ENCODE measurements around the gene EGR2.

The EGR2 gene

DNA sequence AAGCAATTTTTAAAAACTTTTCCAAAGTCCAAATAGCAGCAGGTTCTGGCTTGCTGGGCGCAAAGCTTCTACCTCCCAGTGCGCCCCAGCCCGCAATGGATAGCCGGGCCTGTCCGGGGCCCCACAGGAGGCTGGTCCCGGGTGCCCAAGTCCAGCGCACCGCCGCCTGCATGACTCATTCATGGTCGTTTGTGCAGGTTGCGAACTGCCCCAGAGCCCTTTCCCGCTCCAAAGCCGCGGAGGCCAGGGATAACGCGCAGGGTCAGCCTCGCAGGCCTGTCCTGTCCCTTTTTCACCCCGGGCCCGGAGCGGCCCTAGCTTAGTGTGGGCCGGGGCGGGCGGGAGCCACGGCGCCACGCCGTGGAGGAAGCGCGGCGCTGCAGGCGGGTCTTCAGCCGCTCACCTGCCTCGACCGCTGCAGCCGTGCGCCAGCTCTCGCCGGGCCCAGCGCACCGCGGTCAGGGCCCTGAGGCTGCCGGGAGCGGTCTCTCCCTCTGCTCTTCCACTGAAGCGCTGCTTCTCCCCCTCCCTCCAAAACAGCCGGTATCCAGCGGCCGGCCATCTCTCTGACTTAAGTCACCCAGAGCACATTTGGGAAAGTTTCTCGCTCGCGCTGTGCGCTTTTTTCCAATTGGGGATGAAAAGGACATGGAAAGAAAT, 1.7 kb upstream of the EGR2 start:
- peak; percentile 34 for DNase-seq

DNA sequence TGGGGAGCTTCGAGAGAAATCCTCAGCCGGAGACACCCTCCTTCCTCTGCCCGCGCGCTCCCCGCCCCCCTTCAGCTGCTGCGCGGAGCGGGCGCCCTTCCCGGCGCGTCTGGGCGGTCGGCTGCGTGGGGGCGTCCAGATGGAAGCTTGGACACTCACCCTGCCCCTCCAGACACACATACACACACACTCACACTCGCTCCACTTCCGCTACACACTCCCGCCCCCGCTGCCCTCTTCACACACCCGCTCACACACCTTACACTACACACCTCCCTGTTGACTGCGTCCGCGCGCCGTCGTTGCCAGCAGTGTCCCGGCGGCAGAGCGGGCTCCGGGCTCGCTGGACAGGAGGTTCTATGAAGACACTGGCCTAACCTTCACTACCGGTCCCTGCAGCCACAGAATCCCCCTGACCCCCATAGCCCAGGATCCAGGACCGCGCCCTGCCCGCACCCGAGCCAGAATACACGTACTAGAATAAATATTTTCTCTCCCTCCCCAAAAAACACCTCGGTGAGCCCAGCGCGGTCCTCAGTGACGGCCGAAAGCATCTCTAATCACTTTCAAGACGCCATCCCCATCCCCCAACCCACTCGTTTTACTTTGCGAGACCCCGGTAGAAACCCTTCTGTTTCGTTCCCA, 1.1 kb upstream of the EGR2 start:
- DNase-seq, result no peak

DNA sequence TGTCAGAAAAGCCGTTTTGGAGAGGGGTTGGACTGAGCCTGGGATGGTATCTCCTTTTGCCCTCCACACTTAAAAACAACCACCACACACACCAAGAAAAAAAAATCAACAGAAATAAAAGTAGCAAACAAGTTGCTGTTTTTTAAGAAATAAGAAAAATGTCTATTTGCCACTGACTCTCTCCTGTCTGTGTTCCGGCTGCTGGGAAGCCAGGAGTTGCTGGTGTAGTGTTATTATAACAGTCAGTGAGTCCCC, 163 bp downstream of the EGR2 start:
- no peak for DNase-seq

- no peak for DNase-seq
Observed at GRCh38 chr10:62815381-62816075, 638 bp downstream of the EGR2 start.

GRCh38 chr10:62814756-62815380, 1.3 kb downstream of the EGR2 start:
- no peak for DNase-seq

GRCh38 chr10:62813981-62814380, 2.2 kb downstream of the EGR2 start:
- no peak for DNase-seq

DNA sequence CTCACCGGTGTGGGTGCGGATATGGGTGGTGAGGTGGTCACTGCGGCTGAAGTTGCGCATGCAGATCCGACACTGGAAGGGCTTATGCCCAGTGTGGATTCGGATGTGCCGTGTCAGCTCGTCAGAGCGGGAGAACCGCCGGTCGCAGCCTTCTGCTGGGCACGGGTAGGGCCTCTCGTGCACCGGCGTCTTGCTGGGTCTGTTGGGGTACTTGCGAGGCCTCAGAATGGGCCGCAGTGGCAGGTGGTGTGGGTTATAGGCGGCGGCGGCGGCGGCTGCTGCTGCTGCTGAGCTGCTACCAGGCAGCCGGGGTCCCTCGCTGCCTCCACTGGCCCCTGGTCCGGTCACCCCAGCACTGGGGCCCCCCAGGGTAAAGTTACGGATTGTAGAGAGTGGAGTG, 2.7 kb downstream of the EGR2 start:
- DNase-seq, result no peak

DNA sequence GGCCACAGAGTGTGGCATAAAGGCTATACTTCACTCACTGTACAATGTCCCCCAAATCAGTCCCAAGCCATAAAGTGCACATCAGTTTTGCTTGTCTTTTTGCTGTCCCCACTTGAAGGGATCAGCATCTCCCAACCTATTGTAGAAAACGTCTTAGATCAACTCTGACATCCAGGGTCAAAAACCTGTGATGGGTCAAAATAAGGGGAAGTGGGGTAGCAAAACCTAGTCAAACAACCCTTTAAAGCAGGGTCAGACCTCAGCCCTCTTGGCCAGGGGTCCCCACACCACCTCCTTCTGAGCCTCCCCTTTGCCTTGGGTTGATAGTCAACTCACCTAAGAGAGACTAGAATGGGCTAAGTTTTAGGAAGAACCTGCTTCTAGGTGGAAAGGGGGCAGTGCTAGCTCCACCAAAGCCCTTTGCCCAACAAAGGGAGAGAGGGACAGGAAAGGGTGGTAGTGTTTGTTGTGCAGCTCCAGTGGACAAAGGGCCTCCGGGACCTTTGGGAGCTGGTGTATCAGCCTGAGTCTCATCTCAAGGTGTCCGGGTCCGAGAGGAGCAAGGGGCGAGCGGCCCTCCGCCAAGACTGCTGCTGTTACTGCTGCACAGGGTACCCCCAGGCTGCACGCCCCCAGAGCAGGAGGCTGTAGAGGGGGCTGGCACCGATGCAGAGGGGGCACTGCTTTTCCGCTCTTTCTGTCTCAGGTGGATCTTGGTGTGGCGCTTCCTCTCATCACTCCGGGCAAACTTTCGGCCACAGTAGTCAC, 3.3 kb downstream of the EGR2 start:
- no peak for DNase-seq

- DNase-seq, result no peak
Observed at GRCh38 chr10:62811159-62811875, 4.8 kb downstream of the EGR2 start.

DNA sequence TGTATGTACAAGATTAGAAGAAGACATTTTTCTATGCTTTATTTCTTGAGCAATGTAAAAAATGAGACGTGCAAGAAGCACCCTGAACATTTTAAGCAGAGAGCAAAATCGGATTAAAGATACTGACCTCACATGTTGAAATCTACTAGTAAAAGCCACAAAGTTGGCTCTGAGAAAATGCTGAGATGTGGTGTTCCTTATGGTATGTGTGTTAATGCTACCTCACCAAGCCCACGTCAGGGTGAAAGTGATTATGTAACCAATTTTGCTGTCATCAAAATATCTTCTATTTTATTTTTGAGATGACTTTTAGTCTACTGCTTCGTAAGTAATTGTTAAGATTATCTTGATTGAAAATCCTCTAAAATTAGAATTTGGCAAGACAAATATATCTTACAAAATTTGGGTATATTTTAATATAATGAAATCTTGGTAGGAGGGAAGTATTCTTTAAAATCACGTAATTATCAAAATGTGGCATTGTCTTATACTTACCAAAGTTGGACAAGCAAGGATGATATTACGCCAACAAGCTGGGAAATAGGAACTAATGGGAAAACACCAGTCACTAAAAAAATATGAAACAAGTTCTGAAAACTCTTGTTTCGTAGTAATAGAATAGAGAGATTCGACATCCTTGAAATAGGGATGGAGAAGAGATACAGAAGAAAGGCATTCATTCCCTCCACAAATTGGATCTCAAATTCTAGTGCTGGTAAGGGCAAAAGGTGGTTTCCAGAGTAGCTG, 5.8 kb downstream of the EGR2 start:
- no peak for DNase-seq

GRCh38 chr10:62806251-62806650, 9.9 kb downstream of the EGR2 start:
- DNase-seq, result no peak

GRCh38 chr10:62805231-62806099, 10.7 kb downstream of the EGR2 start:
- no peak for DNase-seq

- DNase-seq, result peak; percentile 68
Observed at GRCh38 chr10:62804356-62805230, 11.6 kb downstream of the EGR2 start, which contains the start of gene ADO. ADO (plus strand) TSS chr10:62804720; CDS start chr10:62805060, 340 bp downstream.

DNA sequence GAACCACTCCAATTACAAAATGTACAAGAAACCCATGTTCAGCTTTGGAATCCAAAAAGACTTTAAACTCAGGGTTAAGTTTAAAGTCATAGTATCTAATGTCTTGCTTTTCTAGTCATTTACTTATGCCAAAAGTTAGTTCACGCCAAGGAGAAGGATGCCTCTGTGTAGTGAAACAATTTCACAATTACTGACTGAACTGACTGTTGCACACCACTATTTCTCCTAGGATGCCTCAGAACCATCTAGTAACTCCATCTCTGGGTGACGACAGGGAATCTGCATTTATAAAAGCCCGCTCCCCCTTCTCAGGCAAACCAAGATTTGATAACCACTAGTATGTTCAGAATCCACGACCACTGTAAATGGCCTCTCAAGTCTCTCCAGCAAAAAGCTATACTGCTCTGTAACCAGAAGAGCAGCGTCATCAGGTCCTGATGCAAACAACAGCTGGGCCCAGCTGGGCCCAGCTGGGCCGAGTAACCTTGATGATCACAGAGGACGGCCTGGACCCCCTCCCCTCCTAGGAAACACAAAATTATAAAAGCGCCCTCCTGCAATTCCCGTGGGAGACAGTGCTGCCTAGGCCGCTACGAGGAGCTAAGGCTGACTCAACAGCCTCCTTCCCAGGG, 12.3 kb downstream of the EGR2 start:
- no peak for DNase-seq

- no peak for DNase-seq
Observed at GRCh38 chr10:62801871-62802270, 14.3 kb downstream of the EGR2 start.

- DNase-seq, result no peak
Observed at GRCh38 chr10:62796896-62797295, 19.3 kb downstream of the EGR2 start.

DNA sequence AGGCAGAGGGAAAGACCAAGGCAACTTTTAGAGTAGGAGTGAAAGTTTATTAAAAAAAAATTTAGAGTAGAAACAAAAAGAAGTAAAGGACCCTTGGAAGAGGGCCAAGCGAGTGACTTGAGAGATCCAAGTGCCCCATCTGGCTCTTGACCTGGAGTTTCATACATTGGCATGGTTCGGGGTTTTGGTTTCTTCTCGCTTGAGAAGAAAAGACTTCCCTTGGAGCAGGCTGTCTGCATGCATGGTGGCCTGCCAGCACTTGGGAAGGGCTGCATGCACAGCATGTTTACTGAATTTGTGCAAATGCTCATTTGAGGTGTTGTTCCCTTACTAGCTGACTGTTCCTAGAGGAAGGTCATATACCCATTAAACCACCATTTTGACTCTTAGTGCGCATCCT, 20.4 kb downstream of the EGR2 start:
- no peak for DNase-seq

DNA sequence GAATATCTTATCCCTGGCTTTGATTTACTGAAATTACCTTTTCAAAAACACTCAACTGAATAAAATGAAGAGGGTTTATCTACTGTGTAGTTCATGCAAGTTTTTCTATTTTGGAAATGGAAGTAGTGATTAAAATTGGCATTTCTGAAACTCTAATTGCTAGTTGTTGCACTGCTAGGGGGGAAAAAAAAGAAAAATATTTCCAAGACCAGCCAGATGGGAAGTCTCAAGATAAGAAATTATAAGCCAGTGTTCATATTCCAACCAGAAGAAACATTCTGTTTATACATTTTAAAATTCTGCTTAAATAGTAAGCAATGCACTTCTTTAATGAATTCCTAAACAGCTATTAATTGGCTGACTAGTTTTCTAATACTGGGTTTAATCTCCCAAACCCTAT, 21.1 kb downstream of the EGR2 start:
- DNase-seq, result no peak

- no peak for DNase-seq
Observed at GRCh38 chr10:62794306-62794705, 21.9 kb downstream of the EGR2 start.

Measured in effector CD8-positive, alpha-beta T cell (primary cell).